Stimulated activated CD4-positive, alpha-beta T cell treated with anti-CD3 and anti-CD28 coated beads, Interleukin-2, amount 100 ng/mL, for 4 hours (primary cell): Measurements from ENCODE around the gene KLHL15.
A peak's percentile ranks its signal among the peaks of the same experiment; 100 is the strongest.
"Not testable (repeated sequence)": the region's sequence is repeated elsewhere in the genome, so short reads cannot be mapped to it uniquely, and the experiment has no call there.

Experiments
- DNase-seq: peaks from one replicate; pipeline ENCODE4 v3.0.0-alpha.2; 2020; ENCODE audit warnings: low read depth

The KLHL15 gene

GRCh38 chrX:24027086-24027485 is at the start of gene KLHL15:
Gene KLHL15 (minus strand): TSS chrX:24027186. CDS start chrX:24006693, 20,493 bp downstream.
- DNase-seq, result no peak

GRCh38 chrX:24069877-24070276 is 42.9 kb upstream of the KLHL15 start:
- DNase-seq, result no peak

GRCh38 chrX:24063488-24063887 is 36.5 kb upstream of the KLHL15 start:
- DNase-seq, result no peak

DNA sequence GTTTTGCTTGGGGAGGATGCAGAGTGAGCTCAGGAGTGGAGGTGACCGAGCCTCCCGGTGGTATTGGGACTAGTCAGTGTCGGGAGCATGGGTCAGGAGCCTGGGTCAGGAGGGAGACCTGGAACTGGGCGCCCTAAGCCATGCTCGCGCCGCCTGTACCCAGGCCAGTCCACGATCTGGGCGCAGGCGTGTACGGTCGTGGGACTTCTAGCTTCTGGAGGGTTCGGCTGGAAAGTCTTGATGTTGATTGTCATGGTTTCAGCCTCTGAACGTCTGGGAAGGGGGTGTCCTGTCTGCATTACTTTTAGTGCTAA is 28.0 kb upstream of the KLHL15 start:
- no peak for DNase-seq

GRCh38 chrX:24054182-24055042 is 27.4 kb upstream of the KLHL15 start, which contains the start of gene EIF2S3:
Gene EIF2S3 (plus strand): TSS chrX:24054956. CDS start chrX:24054969, 13 bp downstream.
- peak; percentile 77 for DNase-seq

DNA sequence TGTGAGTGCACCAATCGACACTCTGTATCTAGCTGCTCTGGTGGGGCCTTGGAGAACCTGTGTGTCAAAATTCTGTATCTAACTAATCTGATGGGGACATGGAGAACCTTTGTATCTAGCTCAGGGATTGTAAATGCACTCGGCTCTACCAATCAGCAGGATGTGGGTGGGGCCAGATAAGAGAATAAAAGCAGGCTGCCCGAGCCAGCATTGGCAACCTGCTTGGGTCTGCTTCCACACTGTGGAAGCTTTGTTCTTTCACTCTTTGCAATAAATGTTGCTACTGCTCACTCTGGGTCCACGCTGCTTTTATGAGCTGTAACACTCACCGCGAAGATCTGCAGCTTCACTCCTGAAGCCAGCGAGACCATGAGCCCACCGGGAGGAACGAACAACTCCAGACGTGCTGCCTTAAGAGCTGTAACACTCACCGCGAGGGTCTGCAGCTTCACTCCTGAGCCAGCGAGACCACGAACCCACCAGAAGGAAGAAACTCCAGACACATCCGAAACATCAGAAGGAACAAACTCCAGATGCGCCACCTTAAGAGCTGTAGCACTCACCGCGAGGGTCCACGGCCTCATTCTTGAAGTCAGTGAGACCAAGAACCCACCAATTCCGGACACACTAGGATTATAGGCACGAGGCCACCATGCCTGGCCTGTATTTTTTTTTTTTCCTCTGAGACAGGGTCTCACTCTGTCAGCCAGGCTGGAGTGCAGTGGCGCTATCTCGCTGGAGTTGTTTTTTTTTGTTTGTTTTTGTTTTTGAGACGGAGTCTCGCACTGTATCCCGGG is 23.7 kb upstream of the KLHL15 start:
- not testable (repeated sequence) for DNase-seq

DNA sequence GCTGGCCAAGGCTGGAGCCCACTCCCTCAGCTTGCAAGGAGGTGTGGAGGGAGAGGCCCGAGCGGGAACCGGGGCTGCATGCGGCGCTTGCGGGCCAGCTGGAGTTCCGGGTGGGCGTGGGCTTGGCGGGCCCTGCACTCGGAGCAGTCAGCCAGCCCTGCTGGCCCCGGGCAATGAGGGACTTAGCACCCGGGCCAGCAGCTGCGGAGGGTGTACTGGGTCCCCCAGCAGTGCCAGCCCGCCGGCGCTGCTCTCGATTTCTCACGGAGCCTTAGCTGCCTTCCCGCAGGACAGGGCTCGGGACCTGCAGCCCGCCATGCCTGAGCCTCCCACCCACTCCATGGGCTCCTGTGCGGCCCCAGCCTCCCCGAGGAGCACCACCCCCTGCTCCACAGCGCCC is 22.7 kb upstream of the KLHL15 start:
- not testable (repeated sequence) for DNase-seq

DNA sequence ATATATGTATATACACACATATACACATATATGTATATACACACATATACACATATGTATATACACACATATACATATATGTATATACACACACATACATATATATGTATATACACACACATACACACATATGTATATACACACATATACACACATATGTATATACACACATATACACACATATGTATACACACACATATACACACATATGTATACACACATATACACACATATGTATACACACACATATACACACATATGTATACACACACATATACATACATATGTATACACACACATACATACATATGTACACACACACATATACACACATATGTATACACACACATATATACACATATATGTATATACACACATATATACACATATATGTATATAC is 19.1 kb upstream of the KLHL15 start:
- not testable (repeated sequence) for DNase-seq

GRCh38 chrX:24037729-24038128 is 10.7 kb upstream of the KLHL15 start:
- DNase-seq, result no peak

DNA sequence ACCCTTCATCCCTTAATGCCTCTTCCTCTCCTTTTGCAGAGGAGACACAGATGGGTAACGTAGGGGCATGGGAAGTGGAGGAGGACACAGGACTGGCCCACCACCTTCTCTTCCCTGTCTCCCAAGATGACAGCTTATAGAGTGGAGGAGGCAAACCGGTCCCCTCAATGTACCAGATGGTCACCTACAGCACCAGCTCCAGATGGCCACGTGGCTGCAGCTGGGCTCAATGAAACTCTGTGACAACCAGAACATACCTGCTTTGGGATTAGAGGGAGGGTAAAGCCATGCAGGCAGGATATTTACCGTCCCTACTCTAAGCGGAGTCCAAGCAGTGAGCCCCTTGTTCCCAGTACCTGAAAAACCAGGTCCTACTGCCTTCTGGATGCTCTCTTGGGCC is 7.5 kb upstream of the KLHL15 start:
- DNase-seq, result no peak

DNA sequence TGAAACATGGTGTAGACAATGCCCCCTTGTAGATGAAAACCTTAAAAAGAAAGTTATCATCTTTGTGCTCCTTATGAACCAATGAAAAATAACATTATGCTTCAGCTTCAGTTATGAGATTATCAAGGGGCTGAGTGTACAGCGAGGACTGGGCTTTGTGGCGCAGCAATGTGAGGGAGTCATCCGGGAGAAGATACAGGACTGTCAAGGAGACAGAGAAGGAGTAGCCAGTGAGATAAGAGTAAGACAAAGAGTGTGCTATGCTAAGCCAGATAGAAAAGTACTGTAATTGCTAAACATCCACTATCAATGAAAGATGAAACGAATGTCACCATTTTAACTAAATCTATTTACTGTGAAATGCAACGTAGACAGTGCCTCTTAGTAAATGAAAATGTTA is 3.6 kb upstream of the KLHL15 start:
- DNase-seq, result no peak

GRCh38 chrX:24027985-24028384 is 999 bp upstream of the KLHL15 start:
- no peak for DNase-seq

GRCh38 chrX:24026432-24026831 is 554 bp downstream of the KLHL15 start:
- no peak for DNase-seq

DNA sequence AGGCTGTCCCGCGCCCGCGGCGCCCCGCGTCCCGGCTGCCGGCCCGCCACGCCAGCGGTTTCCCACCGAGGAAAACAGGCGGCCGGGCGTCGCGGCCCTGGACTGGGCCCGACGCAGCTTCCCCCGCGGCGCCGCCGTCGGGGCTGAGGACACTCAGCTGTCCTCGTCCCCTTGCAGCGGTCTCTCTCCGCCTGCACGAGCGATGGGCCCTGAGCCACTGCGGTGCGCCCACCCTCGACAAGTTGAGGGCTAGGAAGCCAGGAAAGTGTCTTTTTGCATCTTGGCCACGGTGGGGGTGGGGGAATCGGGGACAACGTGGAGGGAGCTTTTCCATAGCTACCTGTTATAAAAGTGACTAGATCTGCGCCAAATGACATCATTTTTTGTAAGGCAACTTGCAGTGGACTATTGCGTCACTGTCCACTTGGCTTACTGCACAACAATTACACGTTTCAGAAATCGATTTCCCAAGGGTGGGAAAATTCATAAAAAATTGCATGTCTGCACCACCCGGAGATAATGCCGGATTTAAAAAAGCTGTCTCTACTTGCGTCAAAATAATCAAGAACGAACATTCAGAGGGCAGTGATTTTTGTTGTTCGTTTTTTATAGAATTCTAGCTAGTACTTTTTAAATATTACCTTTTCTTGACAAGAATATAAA is 1.1 kb downstream of the KLHL15 start:
- DNase-seq, result no peak

GRCh38 chrX:24024819-24025740 is 1.9 kb downstream of the KLHL15 start:
- DNase-seq, result peak; percentile 65

DNA sequence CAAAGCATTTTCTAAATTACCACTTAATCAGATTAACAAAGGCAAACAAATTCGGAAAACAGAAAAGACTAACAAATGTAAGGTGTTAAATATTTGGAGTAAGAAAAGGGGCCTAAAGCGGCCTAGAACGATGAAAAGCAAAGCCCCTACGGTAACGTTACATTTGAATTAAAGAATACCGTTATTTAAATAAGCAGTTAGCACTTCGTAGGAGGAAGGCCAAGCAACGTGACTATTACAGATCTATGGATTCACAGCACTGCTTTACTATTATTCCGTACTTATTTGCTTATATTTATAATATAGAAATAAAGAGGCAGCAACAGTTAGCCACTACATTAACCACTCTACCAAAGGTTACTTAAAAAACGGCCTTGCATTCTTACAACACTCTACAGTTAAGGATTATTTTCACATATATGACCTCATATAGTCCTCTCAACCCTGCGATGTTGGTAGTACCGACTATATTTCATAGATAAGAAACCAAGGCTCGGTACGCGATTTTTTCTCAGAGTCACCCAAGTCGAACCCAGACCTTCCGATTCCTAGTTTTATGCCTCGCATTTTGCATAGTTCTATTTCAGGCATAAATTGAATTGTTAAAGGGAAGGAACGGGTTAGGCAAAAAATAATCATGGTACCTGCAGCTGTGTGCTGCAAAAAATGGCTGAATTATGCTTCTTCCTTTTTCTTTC is 2.9 kb downstream of the KLHL15 start:
- DNase-seq, result no peak

- no peak for DNase-seq
These were observed 3.4 kb downstream of the KLHL15 start for GRCh38 chrX:24023544-24023943.

GRCh38 chrX:24020306-24020876 is 6.6 kb downstream of the KLHL15 start:
- DNase-seq, result no peak

DNA sequence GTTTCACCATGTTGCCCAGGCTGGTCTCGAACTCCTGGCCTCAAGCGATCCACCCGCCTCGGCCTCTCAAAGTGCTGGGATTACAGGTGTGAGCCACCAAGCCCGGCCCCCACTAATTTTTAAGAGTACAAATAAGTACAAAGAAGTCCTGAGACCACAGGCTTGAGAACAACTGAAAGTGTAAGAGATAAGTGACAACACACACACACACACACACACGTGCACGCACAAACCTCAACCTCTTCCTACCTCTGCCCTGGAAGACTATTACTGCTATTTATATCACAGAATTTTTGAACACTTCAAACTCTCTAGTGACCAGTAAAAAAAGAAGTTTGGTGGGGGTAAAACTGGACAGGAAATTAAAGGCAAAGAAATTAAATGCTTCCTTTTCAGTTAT is 7.5 kb downstream of the KLHL15 start:
- no peak for DNase-seq

GRCh38 chrX:24018809-24019208 is 8.2 kb downstream of the KLHL15 start:
- DNase-seq, result no peak

- no peak for DNase-seq
These were observed 9.3 kb downstream of the KLHL15 start for GRCh38 chrX:24017674-24018073.
